ENCODE measurements around the gene ZNF655.

Gene ZNF655

GRCh38 chr7:99606531-99606930 is 48.1 kb downstream of the ZNF655 start:
- no peak for TF ChIP-seq CTCF (IDR thresholded peaks at IDR 0.05; ENCODE audit: control insufficient read depth, insufficient read depth, low read depth, low read length, missing control alignments)
- H3K4me3 ChIP-seq (ENCODE audit: control insufficient read depth, low read depth, low read length): no peak overlapping the region
- DNase-seq (ENCODE audit: low read depth): no peak

- no peak for TF ChIP-seq CTCF (IDR thresholded peaks at IDR 0.05; ENCODE audit: control insufficient read depth, insufficient read depth, low read depth, low read length, missing control alignments)
- DNase-seq (ENCODE audit: low read depth): no peak
- H3K4me3 ChIP-seq (ENCODE audit: control insufficient read depth, low read depth, low read length): no peak overlapping the region
Observed at GRCh38 chr7:99607548-99607947, 49.1 kb downstream of the ZNF655 start.

- DNase-seq (ENCODE audit: low read depth): no peak
- TF ChIP-seq CTCF (IDR thresholded peaks at IDR 0.05; ENCODE audit: control insufficient read depth, insufficient read depth, low read depth, low read length, missing control alignments): no peak
Observed at GRCh38 chr7:99614495-99614894, 56.1 kb downstream of the ZNF655 start.

GRCh38 chr7:99615989-99616358 is 57.5 kb downstream of the ZNF655 start:
- no peak for TF ChIP-seq CTCF (IDR thresholded peaks at IDR 0.05; ENCODE audit: control insufficient read depth, insufficient read depth, low read depth, low read length, missing control alignments)
- peak overlapping the region; percentile 83 for H3K4me3 ChIP-seq (ENCODE audit: control insufficient read depth, low read depth, low read length)
- no peak for DNase-seq (ENCODE audit: low read depth)

More at GRCh38 chr7:99614495-99614894, 56.1 kb downstream of the ZNF655 start:
- no peak overlapping the region for H3K4me3 ChIP-seq (ENCODE audit: control insufficient read depth, low read depth, low read length)

- peak; percentile 71 for DNase-seq (ENCODE audit: low read depth)
- peak within 1 kb of the TSS; percentile 83 for H3K4me3 ChIP-seq (ENCODE audit: control insufficient read depth, low read depth, low read length)
- peak; percentile 43 for TF ChIP-seq CTCF (IDR thresholded peaks at IDR 0.05; ENCODE audit: control insufficient read depth, insufficient read depth, low read depth, low read length, missing control alignments)
Observed at GRCh38 chr7:99616359-99617191, 58.1 kb downstream of the ZNF655 start, which contains the start of gene ZSCAN25. ZSCAN25 (plus strand) TSS chr7:99616946; CDS start chr7:99619607, 2,661 bp downstream.

- DNase-seq (ENCODE audit: low read depth): no peak
- H3K4me3 ChIP-seq (ENCODE audit: control insufficient read depth, low read depth, low read length): peak overlapping the region; percentile 83
- no peak for TF ChIP-seq CTCF (IDR thresholded peaks at IDR 0.05; ENCODE audit: control insufficient read depth, insufficient read depth, low read depth, low read length, missing control alignments)
Observed at GRCh38 chr7:99617192-99617781, 58.8 kb downstream of the ZNF655 start.

All from AG09309 (cell line).